ENCODE data around the gene KCNIP4.

DNA sequence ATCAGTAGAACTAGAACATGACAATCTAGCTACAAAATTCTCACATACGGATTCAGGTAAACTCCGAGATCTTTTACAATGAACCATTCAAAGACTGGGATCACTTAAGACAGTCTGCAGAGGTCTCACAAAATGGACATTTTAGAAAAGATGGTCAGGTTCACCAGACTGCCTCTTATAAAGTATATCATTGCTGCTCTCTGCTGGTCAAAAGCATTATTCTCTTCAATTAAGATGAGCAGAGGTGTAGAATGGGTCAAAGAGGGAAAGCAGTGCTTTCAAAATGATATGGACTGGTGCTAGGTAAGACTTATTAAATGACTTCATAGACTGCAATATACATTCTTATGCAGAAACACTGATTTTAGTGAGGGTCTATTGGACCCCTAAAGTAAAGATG lies 813.6 kb downstream of the KCNIP4 start:
- no peak for TF ChIP-seq EZH2 (IDR thresholded peaks at IDR 0.05; ENCODE audit: insufficient read depth, low read length)
- TF ChIP-seq, protein P1, sequence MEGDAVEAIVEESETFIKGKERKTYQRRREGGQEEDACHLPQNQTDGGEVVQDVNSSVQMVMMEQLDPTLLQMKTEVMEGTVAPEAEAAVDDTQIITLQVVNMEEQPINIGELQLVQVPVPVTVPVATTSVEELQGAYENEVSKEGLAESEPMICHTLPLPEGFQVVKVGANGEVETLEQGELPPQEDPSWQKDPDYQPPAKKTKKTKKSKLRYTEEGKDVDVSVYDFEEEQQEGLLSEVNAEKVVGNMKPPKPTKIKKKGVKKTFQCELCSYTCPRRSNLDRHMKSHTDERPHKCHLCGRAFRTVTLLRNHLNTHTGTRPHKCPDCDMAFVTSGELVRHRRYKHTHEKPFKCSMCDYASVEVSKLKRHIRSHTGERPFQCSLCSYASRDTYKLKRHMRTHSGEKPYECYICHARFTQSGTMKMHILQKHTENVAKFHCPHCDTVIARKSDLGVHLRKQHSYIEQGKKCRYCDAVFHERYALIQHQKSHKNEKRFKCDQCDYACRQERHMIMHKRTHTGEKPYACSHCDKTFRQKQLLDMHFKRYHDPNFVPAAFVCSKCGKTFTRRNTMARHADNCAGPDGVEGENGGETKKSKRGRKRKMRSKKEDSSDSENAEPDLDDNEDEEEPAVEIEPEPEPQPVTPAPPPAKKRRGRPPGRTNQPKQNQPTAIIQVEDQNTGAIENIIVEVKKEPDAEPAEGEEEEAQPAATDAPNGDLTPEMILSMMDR (IDR thresholded peaks at IDR 0.05; ENCODE audit: insufficient read depth, low read depth, low read length): peak; percentile 15
